HG02798 (cell line): ENCODE measurements around the gene RNF38.
A peak's percentile ranks its signal among the peaks of the same experiment; 100 is the strongest.
"Not testable (repeated sequence)": the region's sequence is repeated elsewhere in the genome, so short reads cannot be mapped to it uniquely, and the experiment has no call there.

Experiments used
- ATAC-seq: cut with Tn5 transposase; IDR thresholded peaks from one replicate; pipeline ENCODE4 v1.9.1; 2021; ENCODE audit warnings: mild to moderate bottlenecking; ENCODE audit not compliant: unreplicated experiment, poor library complexity

Gene RNF38

DNA sequence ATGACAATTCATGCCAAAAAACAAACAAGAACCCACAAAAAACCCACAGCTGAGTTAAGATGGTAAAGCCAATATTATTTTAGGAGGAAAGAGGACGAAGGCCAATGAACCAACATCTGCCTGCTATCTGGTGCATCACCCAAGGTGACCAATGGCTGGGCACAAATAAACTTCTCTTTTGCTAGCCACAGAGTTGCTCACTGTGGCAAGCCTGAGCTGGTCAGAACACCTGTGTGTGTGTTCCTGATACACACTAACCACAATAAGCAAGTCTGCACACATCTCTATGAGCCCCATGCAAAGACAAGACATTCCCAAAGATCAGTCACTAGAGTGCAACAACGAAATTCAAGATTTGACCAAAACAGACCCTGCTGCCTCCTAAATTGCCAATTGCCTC is 63.1 kb downstream of the RNF38 start:
- peak; percentile 45 for ATAC-seq

DNA sequence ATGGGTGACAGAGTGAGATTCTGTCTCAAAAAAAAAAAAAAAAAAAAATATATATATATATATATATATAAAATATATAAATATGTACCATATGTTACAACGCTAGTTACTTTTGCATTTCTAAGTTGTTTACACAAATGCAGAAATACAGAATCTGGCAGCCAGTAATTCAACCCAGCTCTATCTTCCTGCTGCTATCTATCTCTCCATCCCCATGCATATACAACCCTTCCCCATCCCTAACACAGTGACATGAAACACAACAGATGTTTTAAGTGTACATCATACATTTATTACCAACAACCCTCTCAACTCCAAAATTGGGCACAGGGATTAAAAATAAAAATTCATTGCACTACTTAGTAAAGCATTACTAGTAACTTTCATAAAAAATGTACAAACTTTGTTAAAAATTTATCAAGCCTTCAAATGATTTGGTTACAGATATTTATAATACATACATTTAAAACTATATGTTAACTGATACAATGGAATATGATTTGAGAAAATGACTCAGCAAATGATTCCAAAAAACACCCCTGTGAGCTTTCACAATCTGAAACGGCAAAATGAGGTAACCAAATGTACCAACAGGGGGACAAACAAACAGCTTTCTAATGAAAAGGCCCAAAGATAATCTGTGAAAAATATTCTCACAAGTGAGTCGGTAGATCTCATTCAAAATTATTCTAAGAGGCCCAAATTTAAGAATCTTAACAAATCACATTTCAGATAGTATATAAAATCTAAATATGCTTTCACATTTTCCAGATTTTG is 63.8 kb downstream of the RNF38 start:
- no peak for ATAC-seq

DNA sequence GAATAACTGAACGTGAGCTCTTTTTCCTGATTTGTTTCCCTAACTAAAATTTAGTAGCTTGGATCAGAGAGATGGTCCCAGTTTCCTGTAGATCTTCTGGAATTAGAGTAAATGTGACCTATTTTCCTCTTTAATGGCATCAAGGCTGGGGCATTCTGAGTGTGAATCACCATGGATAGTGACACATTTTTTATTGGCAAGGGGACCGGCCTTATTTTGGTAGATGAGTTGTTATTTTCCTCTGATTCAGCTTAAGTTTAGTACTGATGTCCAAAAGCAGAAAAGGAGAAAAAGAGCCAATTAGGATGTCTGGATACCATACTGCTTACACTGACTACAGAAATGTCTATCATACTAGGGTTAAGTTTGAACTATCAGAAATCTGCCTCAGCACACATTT is 68.1 kb downstream of the RNF38 start:
- no peak for ATAC-seq

DNA sequence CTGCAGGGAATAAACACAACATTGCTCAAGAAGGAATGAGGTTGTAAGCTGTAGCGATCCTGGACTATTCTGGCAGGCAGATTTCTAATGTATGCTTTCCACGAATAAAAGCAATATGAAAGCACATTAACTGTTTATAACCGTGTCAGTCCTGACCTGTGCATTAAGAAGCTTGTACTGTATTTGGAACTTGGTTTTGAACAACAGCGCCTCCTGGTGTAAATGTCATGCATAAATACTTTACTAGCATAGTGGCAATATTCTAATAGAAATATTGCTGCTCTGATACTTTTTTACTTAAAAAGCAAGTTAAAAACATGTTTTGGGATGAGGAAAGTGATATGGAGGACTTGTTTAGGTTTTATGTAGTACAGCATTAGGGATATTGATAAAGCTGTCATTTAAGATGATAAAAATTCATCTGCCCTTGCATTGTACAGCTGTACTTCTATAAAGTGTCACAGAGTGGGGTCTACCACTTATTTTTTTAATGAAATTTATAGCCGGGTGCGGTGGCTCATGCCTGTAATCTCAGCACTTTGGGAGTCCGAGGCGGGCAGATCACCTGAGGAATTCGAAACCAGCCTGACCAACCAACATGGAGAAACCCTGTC is 71.2 kb downstream of the RNF38 start:
- ATAC-seq: no peak

DNA sequence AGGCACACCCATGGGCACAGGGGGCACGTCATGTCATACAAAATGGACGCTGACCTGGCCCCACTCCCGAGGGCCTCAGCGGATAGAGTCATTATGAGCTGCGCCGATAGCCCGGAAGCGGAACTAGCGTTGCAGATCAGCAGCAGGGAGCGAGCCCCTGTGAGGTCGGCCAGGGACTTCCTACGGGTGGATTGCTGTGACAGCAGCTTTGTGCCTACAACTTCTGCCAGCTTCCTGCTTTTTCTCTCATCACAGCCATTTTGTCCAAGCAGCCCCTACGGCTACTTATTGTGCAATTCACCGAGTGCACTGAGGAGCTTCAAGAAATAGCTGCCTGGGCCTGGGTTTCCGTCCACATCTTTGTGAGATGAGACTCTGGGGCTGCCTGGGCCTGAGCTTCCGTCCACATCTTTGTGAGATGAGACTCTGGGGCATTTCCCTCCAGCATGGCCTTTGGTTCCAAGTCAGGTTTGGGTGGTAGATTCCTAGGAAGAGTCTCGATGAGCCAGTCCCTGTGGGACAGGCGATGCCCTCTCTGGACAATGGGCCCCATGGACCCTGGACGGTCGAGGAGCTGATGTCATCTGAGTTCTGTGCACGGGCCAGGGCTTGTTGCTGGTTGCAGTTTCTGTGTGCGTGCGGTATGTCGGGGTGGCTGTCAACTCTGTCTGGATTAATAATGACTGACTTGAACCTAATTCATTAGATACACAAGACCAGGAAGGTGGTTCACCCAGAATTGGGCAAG is 74.8 kb downstream of the RNF38 start:
- no peak for ATAC-seq

DNA sequence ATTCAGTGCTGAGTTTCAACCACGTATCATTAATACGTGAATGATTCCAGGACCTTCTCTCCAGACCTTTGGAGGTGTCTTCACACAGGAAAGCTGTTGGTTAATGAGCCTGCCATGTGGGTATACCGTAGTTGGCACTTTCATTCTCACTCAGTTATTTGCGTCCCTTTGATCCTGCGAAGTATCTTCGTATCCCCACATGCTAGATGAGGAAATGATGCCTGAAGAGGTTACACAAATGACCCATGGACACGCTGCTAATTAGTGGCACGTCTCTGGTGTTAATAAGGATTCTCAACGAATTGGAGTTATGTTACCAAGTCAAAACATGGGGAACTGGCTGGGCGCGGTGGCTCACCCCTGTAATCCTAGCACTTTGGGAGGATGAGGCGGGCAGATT is 76.1 kb downstream of the RNF38 start:
- no peak for ATAC-seq

DNA sequence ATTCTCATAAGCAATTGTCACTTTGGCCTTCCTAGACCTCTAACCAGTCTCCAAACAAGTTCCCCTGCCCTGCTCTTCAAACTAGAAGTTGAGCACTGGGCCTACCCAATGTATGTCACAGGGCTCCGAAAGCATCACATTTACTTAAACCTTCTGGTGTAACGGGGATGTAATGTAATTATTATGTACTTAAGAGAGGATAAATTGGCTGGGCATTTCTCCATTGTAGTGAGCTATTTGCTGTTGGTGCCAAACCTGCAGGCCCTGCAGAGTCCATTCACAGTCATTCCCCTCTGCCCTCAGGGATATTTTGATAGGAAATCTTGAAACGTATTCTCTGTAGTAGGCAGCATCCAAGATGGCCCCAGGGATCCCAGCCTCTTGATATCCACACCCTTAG is 77.6 kb downstream of the RNF38 start:
- no peak for ATAC-seq

DNA sequence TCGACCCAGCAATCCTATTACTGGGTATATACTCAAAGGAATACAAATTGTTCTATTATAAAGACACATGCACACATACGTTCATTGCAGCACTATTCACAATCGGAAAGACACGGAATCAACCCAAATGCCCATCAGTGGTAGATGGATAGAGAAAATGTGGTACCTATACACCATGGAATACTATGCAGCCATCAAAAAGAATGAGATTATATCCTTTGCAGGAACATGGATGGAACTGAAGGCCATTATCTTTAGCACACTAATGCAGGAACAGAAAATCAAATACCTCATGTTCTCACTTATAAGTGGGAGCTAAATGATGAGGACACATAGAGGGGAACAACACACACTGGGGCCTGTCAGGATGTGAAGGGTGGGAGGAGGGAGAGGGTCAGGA is 78.2 kb downstream of the RNF38 start:
- ATAC-seq: not testable (repeated sequence)

DNA sequence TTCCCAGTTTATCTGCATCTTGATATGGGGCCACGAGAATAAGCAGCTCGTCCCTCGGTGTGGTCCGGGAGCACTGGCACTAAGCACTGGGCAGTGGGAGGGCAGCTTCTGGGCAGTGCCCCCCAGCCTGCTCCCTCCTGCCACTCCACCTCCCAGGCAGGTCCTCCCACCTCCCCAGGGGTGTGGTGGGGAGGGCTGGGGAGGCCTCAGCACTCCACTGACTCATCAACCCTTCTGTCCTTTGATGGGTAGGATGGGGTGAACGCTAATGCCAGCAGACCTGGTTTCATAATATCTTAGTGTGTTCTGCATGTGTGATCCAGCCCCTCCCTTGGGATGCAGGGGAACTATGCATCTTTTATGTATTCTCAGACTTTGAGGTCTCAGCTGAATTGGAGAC is 79.6 kb downstream of the RNF38 start:
- ATAC-seq: no peak

DNA sequence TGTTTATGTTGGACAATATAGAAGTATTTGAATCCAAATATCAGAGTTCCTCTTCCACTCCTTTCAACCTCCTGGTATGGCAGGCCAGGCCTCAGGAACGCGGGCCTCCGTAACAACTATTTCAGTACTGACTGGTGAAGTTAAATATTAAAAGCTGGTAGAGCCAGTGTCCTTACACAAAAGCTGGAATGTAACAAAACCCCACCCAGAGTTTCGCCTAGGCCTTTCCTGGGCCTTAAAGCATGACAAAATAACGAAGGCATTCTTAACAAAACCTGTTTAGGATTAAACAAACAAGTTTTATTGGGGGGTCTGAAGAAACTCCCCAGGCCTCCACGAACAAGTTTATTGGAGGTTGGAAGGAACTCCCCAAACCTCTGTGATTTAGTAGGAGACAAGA is 80.3 kb downstream of the RNF38 start:
- no peak for ATAC-seq

DNA sequence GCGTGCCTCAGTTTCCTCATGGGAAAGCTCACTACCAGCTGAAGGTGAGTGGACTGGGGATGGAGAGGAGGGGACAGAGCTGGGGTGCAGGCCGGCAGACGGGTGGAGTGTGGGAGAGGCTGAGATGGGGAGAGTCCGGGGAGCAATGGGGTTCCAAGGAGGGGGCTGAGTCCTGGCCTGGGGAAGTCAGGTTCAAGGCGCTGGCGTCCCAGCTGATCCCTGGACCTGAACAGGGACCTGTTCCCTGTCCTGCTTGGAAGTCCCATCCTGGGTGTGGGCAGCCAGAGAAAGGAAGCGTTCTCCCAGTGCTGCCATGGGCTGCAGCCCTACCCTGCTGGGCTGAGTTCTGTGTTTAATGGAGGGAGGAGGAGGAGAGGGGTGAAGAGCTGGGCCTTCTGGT is 80.9 kb downstream of the RNF38 start:
- ATAC-seq: no peak

DNA sequence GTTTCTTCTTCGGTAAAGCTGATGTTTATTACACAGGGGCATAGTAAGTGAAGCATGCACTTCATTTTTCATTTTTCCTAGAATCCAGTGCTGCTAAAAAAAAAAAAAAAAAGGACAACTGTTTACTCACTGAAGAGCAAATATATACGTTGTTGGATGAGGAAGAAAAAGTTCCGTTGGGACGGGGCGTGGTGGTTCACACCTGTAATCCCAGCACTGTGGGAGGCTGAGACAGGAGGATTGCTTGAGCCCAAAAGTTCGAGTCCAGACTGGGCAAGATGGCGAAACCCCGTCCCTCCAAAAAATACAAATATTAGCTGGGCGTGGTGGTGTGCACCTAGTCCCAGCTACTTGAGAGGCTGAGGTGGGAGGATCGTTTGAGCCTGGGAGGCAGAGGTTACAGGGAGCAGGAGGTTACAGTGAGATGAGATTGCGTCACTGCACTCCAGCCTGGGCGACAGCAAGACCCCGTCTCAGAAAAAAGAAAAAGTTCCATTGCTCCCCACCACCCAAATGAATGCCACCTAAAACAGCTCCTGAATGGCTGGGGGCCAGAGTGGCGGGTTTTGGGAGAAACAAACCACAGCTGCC is 81.8 kb downstream of the RNF38 start:
- no peak for ATAC-seq

DNA sequence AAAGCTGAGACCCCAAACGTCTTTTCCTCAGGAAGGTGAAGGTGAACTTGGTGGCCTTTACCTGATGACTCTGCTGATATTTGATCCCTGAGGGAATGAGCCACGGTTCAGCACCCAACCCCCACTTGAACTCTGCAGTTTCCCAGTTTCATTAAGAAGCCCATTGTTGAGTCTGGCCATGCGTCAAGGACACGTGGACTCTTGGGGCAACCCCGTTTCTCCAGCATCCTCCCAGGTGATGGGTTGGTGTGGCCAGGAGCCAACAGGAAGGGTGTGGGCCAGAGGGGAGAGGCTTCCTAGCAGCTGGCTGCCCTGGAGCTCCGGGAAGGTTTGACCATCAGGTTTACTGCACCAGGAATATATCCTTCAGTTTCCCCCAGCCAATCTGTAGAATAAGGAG is 82.3 kb downstream of the RNF38 start:
- ATAC-seq: no peak

DNA sequence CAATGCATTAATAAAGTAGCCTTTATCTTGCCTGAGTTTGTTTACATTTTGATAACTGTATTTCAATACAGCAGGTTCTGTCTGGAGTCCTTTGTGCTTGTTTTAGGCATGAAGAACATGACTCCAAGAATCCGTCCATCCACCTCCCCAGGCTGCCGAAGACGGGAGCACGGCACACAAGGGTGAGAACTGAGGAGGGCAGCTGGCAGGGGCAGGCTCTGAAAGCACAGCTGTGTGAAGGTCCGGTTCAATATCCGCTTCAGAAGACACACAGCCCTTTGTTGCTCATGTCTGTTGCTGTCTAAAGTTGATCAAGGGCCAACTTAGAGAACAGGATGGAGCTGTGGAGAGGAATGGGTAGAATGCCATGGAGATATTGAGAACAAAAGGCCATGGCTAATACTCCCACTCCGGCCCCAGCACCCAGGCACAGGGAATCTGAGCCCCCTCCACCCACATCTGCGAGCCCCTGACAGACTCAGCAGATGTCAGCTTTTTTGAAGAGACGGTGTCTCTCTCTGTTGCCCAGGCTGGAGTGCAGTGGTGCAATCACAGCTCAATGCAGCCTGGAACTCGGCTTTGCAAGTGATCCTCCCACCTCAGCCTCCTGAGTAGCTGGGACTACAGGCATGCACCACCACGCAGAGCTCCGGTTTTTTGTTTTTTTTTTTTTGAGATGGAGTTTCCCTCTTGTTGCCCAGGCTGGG is 83.3 kb downstream of the RNF38 start:
- no peak for ATAC-seq

DNA sequence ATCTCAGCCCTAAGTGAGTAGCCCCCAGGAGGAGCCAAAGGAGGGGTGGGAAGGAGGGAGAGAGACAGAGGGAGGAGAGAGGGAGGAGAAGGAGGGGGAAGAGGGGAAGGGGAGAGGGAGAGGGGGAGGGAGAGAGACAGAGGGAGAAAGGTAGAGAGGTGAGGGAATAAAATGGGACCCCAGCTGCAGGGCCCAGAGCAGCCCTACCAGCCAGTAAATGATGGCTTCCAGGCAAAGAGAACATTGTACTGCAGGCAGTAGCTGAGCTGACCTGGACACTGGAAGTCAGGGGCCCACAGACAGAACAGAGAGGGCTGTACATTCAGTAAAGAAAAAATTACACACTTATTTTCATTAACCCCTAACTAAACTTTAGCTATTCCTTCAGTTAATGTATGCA is 84.0 kb downstream of the RNF38 start:
- no peak for ATAC-seq

DNA sequence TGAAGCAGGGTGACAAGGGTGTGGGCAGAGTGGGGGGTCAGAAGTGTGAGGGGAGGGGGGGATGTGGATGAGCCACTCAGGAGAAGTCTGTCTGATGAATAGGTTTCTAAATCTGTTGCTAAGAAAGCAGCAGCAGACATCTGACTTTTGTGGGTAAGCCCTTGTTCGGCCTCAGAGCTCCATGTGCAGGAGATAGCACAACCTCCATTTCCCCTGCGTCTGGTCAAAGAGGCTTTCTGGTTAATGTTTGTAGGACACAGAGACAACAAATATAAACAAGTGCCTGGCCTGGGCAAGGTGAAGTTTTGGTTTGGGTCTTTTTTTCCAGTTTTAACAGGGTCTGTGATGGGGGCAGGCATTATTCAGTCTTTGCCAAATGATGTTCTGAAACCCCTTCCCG is 84.8 kb downstream of the RNF38 start:
- no peak for ATAC-seq

DNA sequence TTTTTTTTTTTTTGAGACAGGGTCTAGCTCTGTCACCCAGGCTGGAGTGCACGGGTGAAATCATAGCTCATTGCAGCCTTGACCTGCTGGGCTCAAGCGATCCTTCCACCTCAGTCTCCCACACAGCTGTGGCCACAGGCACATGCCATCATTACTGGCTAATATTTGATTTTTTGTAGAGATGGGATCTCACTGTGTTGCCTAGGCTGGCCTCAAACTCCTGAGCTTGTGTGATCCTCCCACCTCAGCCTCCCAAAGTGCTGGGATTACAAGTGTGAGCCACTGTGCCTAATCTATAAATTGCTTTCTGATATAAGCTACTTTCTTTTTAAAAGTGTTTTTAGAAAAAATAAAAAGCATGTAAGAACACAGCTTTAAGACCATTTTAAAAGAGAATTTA is 85.3 kb downstream of the RNF38 start:
- no peak for ATAC-seq

DNA sequence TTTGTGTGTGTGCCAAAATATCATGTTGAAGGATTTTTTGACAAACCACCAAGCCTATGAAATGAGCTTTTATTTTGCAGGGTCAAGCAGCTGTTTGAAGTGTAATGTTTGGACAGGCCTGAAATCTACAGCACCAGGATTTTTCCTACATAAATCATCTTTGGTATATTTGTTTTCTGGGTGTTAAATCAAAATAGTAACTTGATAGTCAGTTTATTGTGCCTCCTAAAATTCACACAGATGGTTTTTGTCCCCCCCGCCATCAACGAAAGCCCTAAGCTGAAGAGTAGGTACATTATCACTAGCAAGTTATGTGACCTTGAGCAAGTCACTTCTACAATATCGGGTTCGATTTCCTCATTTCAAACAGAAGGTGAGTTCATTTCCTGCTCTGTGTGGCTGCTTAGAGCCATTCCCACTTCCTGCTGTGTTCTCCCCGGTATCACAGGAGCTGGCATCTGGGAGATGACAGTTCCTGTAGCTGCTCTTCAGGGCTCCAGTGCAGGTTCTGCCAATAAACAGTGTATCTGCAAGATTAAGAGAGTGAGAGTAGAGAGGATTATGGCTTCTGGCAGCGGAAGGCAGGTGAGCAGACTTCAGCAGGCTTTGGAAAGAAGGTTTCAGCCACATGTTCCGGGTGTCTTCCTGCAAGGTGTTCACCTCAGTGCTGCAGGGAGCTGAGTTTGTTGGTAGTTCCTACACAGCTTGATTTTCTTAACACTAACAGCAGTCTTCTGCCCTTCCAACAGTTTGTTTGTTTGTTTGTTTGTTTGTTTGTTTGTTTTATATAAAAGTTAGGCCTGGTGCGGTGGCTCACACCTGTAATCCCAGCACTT is 93.4 kb downstream of the RNF38 start:
- ATAC-seq: no peak

DNA sequence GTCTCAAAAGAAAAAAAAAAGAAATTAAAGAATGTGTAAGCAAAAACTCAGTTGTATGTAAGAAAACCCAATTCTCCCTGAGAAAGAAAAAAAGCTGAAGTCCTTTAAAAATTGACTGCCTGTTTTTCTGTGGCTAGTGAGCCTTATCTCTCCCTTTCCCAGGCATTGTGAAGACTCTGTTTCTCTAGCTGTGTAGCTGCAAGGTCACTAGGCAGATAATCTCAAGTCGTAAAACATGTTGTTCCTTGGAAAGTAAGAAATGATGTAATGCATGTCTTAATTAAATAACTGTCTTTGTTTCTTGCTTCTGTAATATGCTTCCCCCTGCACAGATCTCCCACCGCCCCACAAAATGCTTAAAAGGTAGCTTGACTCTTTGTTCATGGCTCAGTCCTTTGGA is 95.7 kb downstream of the RNF38 start:
- not testable (repeated sequence) for ATAC-seq

DNA sequence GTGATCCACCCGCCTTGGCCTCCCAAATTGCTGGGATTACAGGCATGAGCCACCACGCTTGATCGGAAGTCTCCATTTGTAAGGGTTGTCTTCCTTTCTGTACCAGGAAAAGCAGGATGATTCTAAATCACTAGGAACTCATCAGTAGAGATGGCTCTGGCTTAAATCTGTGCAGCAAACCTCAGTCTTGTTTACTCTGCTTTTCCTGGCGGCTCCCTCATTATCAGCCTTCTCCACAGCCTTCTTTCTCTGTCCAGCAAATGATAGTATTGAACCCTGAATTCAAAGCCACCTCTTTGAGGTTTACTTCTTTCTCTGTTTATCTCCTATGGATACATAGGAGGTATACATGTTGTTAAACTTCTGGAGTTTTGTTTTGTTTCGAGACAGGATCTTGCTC is 98.8 kb downstream of the RNF38 start:
- ATAC-seq: no peak
